Karpas-422 (cell line): ENCODE measurements around the gene ADRB1. TPM values are rescaled to one million over a fixed set of nuclear protein-coding genes. Genes with fewer than 3 reads are reported as not detected.

ENCODE experiments used
- DNase-seq: peaks from one replicate; pipeline ENCODE4 v3.0.0-alpha.2; 2015
- H2AFZ ChIP-seq: fragments of 200-600 bp; sonication (generic); 2 replicates; pipeline ENCODE4 v1.6.1; 2014; ENCODE audit warnings: antibody characterized with exemption, low read length, mixed read lengths
- H3K27ac ChIP-seq: fragments of 200-600 bp; sonication (generic); 2 replicates; pipeline ENCODE4 v1.5.1; 2014; ENCODE audit warnings: mild to moderate bottlenecking, low read length, moderate library complexity
- H3K27me3 ChIP-seq: fragments of 200-600 bp; sonication (generic); 2 replicates; pipeline ENCODE4 v1.6.1; 2014; ENCODE audit warnings: low read length, mixed read lengths
- H3K36me3 ChIP-seq: fragments of 200-600 bp; sonication (generic); 2 replicates; pipeline ENCODE4 v1.6.1; 2014; ENCODE audit warnings: low read length, mixed read lengths; ENCODE audit not compliant: insufficient read depth
- H3K4me1 ChIP-seq: fragments of 200-600 bp; sonication (generic); 2 replicates; pipeline ENCODE4 v1.6.1; 2014; ENCODE audit warnings: mild to moderate bottlenecking, low read length, mixed read lengths
- H3K4me2 ChIP-seq: fragments of 200-600 bp; sonication (generic); 2 replicates; pipeline ENCODE4 v1.6.1; 2014; ENCODE audit warnings: low read length, low read depth, mild to moderate bottlenecking; ENCODE audit not compliant: poor library complexity, severe bottlenecking
- H3K4me3 ChIP-seq: fragments of 200-600 bp; sonication (generic); 2 replicates; pipeline ENCODE4 v1.5.1; 2014; ENCODE audit warnings: mild to moderate bottlenecking, antibody characterized with exemption, low read length, mixed read lengths
- H3K79me2 ChIP-seq: fragments of 200-600 bp; sonication (generic); 2 replicates; pipeline ENCODE4 v1.6.1; 2014; ENCODE audit warnings: mild to moderate bottlenecking, low read length, mixed read lengths
- H3K9ac ChIP-seq: fragments of 200-600 bp; sonication (generic); 2 replicates; pipeline ENCODE4 v1.6.0; 2014; ENCODE audit warnings: low read length
- H3K9me2 ChIP-seq: fragments of 200-600 bp; sonication (generic), shearing (Covaris generic); replicated peaks from 2 replicates; pipeline ENCODE4 v1.6.0; 2014; ENCODE audit warnings: mild to moderate bottlenecking, low read length, moderate library complexity; ENCODE audit not compliant: insufficient read depth
- H3K9me3 ChIP-seq: fragments of 300-700, 200-600 bp; sonication (generic); 2 replicates; pipeline ENCODE4 v1.6.1; 2014; ENCODE audit warnings: low read length, mixed read lengths
- H4K20me1 ChIP-seq: fragments of 200-600 bp; sonication (generic); 2 replicates; pipeline ENCODE4 v1.6.1; 2014; ENCODE audit warnings: mild to moderate bottlenecking, antibody characterized with exemption, low read length, low read depth; ENCODE audit not compliant: insufficient read depth
- total RNA-seq: library from RNA; depleted of rRNA; stranded (reverse); fragments of >200 nt; shearing (Covaris generic); gene quantifications from 2 replicates; pipeline ENCODE4 v1.2.3, GENCODE V29; 2014; ENCODE audit warnings: low replicate concordance

ADRB1 gene
- total RNA-seq, 1 experiment from 2014 or later: not detected

GRCh38 chr10:114057855-114058254 lies 14.2 kb downstream of the ADRB1 start:
- Histone ChIP-seq H3K4me2 (no peak overlapping the region), H3K9ac (no peak overlapping the region), H3K9me2 (no peaks in the 10 kb centered on the region), H3K4me1 (no peaks in the 10 kb centered on the region), H3K9me3 (no peaks in the 10 kb centered on the region), H3K36me3 (no peaks in the 10 kb centered on the region), H3K27ac (no peak overlapping the region), H4K20me1 (no peaks in the 10 kb centered on the region), H2AFZ (no peak overlapping the region), H3K27me3 (no peaks in the 10 kb centered on the region), H3K4me3 (no peak overlapping the region), H3K79me2 (no peaks in the 10 kb centered on the region)
- DNase-seq: no peak

- H4K20me1 ChIP-seq: no peaks in the 10 kb centered on the region
- H3K4me2 ChIP-seq: no peak overlapping the region
- no peaks in the 10 kb centered on the region for H3K4me1 ChIP-seq
Observed at GRCh38 chr10:114058297-114058696, 14.6 kb downstream of the ADRB1 start.

GRCh38 chr10:114059561-114059960 lies 15.9 kb downstream of the ADRB1 start:
- no peaks in the 10 kb centered on the region for H3K79me2 ChIP-seq
- H2AFZ ChIP-seq: no peak overlapping the region
- DNase-seq: no peak
- H3K9me3 ChIP-seq: no peaks in the 10 kb centered on the region
- no peaks in the 10 kb centered on the region for H3K4me1 ChIP-seq
- H4K20me1 ChIP-seq: no peaks in the 10 kb centered on the region
- no peaks in the 10 kb centered on the region for H3K27me3 ChIP-seq
- no peak overlapping the region for H3K4me3 ChIP-seq
- H3K9ac ChIP-seq: no peak overlapping the region
- H3K9me2 ChIP-seq: no peaks in the 10 kb centered on the region
- no peak overlapping the region for H3K4me2 ChIP-seq
- no peak overlapping the region for H3K27ac ChIP-seq
- H3K36me3 ChIP-seq: no peaks in the 10 kb centered on the region

More at GRCh38 chr10:114058297-114058696, 14.6 kb downstream of the ADRB1 start:
- Histone ChIP-seq H3K36me3 (no peaks in the 10 kb centered on the region), H3K4me3 (no peak overlapping the region), H3K9me2 (no peaks in the 10 kb centered on the region), H3K27me3 (no peaks in the 10 kb centered on the region), H3K79me2 (no peaks in the 10 kb centered on the region), H3K9me3 (no peaks in the 10 kb centered on the region), H2AFZ (no peak overlapping the region), H3K9ac (no peak overlapping the region), H3K27ac (no peak overlapping the region)
- DNase-seq: no peak

GRCh38 chr10:114060456-114060855 lies 16.8 kb downstream of the ADRB1 start:
- Histone ChIP-seq H3K4me1 (no peaks in the 10 kb centered on the region), H3K4me2 (no peak overlapping the region), H2AFZ (no peak overlapping the region), H3K4me3 (no peak overlapping the region), H4K20me1 (no peaks in the 10 kb centered on the region), H3K9ac (no peak overlapping the region), H3K36me3 (no peaks in the 10 kb centered on the region), H3K79me2 (no peaks in the 10 kb centered on the region), H3K27ac (no peak overlapping the region), H3K27me3 (no peaks in the 10 kb centered on the region), H3K9me2 (no peaks in the 10 kb centered on the region), H3K9me3 (no peaks in the 10 kb centered on the region)
- DNase-seq: no peak

GRCh38 chr10:114061148-114061547 lies 17.5 kb downstream of the ADRB1 start:
- Histone ChIP-seq H3K4me1 (no peaks in the 10 kb centered on the region), H3K27ac (no peak overlapping the region), H3K4me3 (no peak overlapping the region), H3K27me3 (no peaks in the 10 kb centered on the region), H3K9me2 (no peaks in the 10 kb centered on the region), H3K79me2 (no peaks in the 10 kb centered on the region), H3K9me3 (no peaks in the 10 kb centered on the region), H4K20me1 (no peaks in the 10 kb centered on the region), H3K9ac (no peak overlapping the region), H3K4me2 (no peak overlapping the region), H2AFZ (no peak overlapping the region), H3K36me3 (no peaks in the 10 kb centered on the region)
- no peak for DNase-seq

- H2AFZ ChIP-seq: no peak overlapping the region
- H3K4me2 ChIP-seq: no peak overlapping the region
- H3K4me1 ChIP-seq: no peaks in the 10 kb centered on the region
- no peaks in the 10 kb centered on the region for H3K9me3 ChIP-seq
- no peak overlapping the region for H3K4me3 ChIP-seq
- H3K27ac ChIP-seq: no peak overlapping the region
- no peaks in the 10 kb centered on the region for H3K27me3 ChIP-seq
- no peaks in the 10 kb centered on the region for H3K79me2 ChIP-seq
- no peak for DNase-seq
- H3K9me2 ChIP-seq: no peaks in the 10 kb centered on the region
- H3K36me3 ChIP-seq: no peaks in the 10 kb centered on the region
- H4K20me1 ChIP-seq: no peaks in the 10 kb centered on the region
- H3K9ac ChIP-seq: no peak overlapping the region
Observed at GRCh38 chr10:114061789-114062188, 18.1 kb downstream of the ADRB1 start.

- Histone ChIP-seq H3K9ac (no peak overlapping the region), H3K9me2 (no peaks in the 10 kb centered on the region), H3K4me1 (no peaks in the 10 kb centered on the region), H3K9me3 (no peaks in the 10 kb centered on the region), H2AFZ (no peak overlapping the region), H3K4me3 (no peak overlapping the region), H3K4me2 (no peak overlapping the region), H3K36me3 (no peaks in the 10 kb centered on the region), H4K20me1 (no peaks in the 10 kb centered on the region), H3K79me2 (no peaks in the 10 kb centered on the region), H3K27me3 (no peaks in the 10 kb centered on the region), H3K27ac (no peak overlapping the region)
- no peak for DNase-seq
Observed at GRCh38 chr10:114064151-114065048, 20.7 kb downstream of the ADRB1 start.

- H3K9me3 ChIP-seq: no peaks in the 10 kb centered on the region
- H3K4me2 ChIP-seq: no peak overlapping the region
- no peak for DNase-seq
- H3K4me3 ChIP-seq: no peak overlapping the region
- no peaks in the 10 kb centered on the region for H4K20me1 ChIP-seq
- no peaks in the 10 kb centered on the region for H3K4me1 ChIP-seq
- no peaks in the 10 kb centered on the region for H3K36me3 ChIP-seq
- no peak overlapping the region for H3K27ac ChIP-seq
- no peaks in the 10 kb centered on the region for H3K9me2 ChIP-seq
- no peak overlapping the region for H3K9ac ChIP-seq
- H3K79me2 ChIP-seq: no peaks in the 10 kb centered on the region
- no peak overlapping the region for H2AFZ ChIP-seq
- H3K27me3 ChIP-seq: no peaks in the 10 kb centered on the region
Observed at GRCh38 chr10:114065049-114065435, 21.4 kb downstream of the ADRB1 start.
